GM12875 (cell line): ENCODE measurements around the gene LZTFL1.

Experiments
- H3K4me3 ChIP-seq: one replicate; pipeline ENCODE4 v1.5.1; 2011; ENCODE audit warnings: low read depth, low read length, control low read depth
- TF ChIP-seq, protein P1 (sequence below): IDR thresholded peaks from 2 replicates; pipeline ENCODE4 v1.5.1; 2011; ENCODE audit warnings: low read depth, mild to moderate bottlenecking, control low read depth, inconsistent platforms, low read length, moderate library complexity, borderline replicate concordance; ENCODE audit not compliant: insufficient read depth

The LZTFL1 gene

DNA sequence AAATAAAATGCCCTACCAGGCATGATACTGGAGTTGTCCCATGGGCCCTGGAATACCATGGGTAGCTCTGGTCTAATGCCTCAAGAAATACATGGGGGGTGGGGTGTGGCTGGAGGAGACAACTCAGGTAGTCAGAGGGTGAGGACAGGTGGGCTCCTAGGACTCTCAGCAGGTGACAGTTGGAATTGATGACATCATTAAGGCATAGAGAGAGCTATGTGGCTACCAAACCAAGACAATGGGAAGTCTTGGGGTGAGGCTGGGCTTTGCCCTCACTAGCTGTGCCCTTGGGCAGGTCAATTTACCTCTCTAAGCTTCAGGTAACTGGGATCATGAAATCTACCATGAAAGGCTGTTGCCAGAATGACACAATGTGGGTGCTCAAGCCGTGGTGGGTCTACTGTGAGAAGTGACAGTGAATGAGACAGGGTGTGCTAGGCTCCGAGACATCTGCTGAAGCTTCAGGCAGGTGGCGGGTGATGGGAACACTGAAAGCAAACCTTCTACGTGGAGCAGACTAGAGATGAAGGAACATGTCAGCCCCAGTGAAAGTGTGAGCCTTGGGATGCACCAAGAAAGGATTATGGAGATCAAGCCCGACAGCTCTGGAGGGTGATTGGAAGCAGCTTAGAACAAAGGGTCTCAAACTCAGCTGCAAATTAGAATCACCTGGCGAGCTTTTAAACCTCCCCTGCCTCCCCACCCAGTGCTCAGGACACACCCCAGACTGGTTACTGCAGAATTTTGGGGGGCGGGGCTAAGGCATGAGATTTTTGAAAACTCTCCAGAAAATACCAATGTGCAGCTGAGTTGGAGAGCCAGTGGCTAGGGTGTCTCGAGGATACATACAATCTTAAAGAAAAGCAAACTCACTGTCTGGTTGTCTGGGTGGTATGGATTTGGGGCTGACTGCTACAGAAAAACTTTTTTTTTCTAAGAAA, 67.1 kb downstream of the LZTFL1 start:
- no peak overlapping the region for H3K4me3 ChIP-seq
- TF ChIP-seq, protein P1, sequence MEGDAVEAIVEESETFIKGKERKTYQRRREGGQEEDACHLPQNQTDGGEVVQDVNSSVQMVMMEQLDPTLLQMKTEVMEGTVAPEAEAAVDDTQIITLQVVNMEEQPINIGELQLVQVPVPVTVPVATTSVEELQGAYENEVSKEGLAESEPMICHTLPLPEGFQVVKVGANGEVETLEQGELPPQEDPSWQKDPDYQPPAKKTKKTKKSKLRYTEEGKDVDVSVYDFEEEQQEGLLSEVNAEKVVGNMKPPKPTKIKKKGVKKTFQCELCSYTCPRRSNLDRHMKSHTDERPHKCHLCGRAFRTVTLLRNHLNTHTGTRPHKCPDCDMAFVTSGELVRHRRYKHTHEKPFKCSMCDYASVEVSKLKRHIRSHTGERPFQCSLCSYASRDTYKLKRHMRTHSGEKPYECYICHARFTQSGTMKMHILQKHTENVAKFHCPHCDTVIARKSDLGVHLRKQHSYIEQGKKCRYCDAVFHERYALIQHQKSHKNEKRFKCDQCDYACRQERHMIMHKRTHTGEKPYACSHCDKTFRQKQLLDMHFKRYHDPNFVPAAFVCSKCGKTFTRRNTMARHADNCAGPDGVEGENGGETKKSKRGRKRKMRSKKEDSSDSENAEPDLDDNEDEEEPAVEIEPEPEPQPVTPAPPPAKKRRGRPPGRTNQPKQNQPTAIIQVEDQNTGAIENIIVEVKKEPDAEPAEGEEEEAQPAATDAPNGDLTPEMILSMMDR, result no peak

DNA sequence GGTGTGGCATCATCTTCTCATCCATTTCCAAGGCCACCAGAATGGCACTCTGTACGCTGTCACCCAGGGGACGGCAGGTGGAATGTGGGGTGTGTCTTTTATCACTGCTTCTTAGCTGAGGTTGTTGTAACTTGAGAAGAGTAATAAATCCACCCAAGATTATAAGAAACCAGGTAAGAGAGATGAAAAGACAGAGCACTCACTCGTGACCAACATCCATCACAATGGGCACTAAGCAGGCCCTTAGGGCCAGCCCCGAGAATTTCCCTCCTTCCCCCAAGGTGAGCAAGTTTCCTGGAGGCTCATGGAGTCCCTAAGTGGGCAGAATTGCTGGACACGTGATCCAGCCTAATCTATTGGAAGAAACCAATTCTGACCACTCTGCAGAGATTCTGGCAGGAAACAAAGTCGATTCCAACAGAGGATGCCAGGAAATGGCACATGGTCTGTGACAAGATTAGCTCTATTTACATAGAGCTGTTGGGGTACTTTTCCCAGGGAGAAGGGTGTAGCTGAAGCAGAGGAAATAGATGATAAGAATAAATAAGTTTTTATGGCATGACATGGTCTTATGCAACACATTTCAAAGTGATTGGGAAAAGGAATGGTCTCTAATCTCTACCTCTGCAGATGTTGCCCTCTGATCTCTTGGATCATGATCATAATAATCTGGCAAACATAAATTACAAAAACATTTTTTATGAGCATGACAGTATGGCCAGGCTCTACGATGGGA, 68.0 kb downstream of the LZTFL1 start:
- TF ChIP-seq, protein P1, result no peak
- no peak overlapping the region for H3K4me3 ChIP-seq
